GM23338 (cell line): ENCODE measurements around the gene MID1. TPM values are rescaled to one million over a fixed set of nuclear protein-coding genes. Genes with fewer than 3 reads are reported as not detected.

ENCODE experiments used
- ATAC-seq: fragments of 200-7000 bp; cut with Tn5 transposase; 3 replicates; pipeline ENCODE4 v1.9.1; 2020
- DNase-seq: peaks from one replicate; pipeline ENCODE4 v3.0.0-alpha.2; 2015; ENCODE audit warnings: low spot score
- H2AFZ ChIP-seq: fragments of 200-600 bp; sonication (generic); 2 replicates; pipeline ENCODE4 v1.8.0; 2016; ENCODE audit warnings: antibody characterized with exemption, mild to moderate bottlenecking, moderate library complexity
- H3F3A ChIP-seq: fragments of 200-600 bp; sonication (generic); replicated peaks from 2 replicates; pipeline ENCODE4 v1.8.0; 2017; ENCODE audit warnings: antibody characterized with exemption, mixed run types, low read depth
- H3K27ac ChIP-seq: fragments of 200-600 bp; sonication (generic); 2 replicates; pipeline ENCODE4 v1.6.1; 2016; ENCODE audit warnings: low read depth
- H3K27me3 ChIP-seq: fragments of 200-600 bp; sonication (generic); 2 replicates; pipeline ENCODE4 v1.8.0; 2016; ENCODE audit warnings: mild to moderate bottlenecking, mixed run types, moderate library complexity; ENCODE audit not compliant: insufficient read depth
- H3K36me3 ChIP-seq: fragments of 200-600 bp; sonication (generic); 2 replicates; pipeline ENCODE4 v1.8.0; 2016; ENCODE audit warnings: mild to moderate bottlenecking; ENCODE audit not compliant: insufficient read depth
- H3K4me1 ChIP-seq: fragments of 200-600 bp; sonication (generic); 2 replicates; pipeline ENCODE4 v1.8.0; 2016; ENCODE audit warnings: mild to moderate bottlenecking, moderate library complexity; ENCODE audit not compliant: insufficient read depth
- H3K4me2 ChIP-seq: fragments of 200-600 bp; sonication (generic); 2 replicates; pipeline ENCODE4 v1.7.1; 2017; ENCODE audit warnings: mixed run types
- H3K4me3 ChIP-seq: fragments of 200-600 bp; sonication (generic); 2 replicates; pipeline ENCODE4 v1.6.1; 2016; ENCODE audit warnings: mixed run types
- H3K79me2 ChIP-seq: fragments of 200-600 bp; sonication (generic); replicated peaks from 2 replicates; pipeline ENCODE4 v1.8.0; 2017; ENCODE audit warnings: mild to moderate bottlenecking; ENCODE audit not compliant: insufficient read depth
- H3K9me2 ChIP-seq: fragments of 200-600 bp; sonication (generic); 2 replicates; pipeline ENCODE4 v1.8.0; 2017; ENCODE audit not compliant: insufficient read depth
- H4K20me1 ChIP-seq: fragments of 200-600 bp; sonication (generic); replicated peaks from 2 replicates; pipeline ENCODE4 v1.8.0; 2017; ENCODE audit warnings: mild to moderate bottlenecking; ENCODE audit not compliant: insufficient read depth
- H3K27ac Mint-ChIP-seq: 2 replicates; pipeline ENCODE4 v1.8.0; 2020; ENCODE audit warnings: inconsistent platforms, mild to moderate bottlenecking, moderate library complexity, mixed read lengths
- H3K27me3 Mint-ChIP-seq: 3 replicates; pipeline ENCODE4 v1.8.0; 2022; ENCODE audit warnings: low read depth, mild to moderate bottlenecking, moderate library complexity, mixed read lengths, inconsistent platforms; ENCODE audit not compliant: insufficient read depth, poor library complexity
- H3K36me3 Mint-ChIP-seq: 3 replicates; pipeline ENCODE4 v1.8.0; 2021; ENCODE audit warnings: low read depth, mild to moderate bottlenecking, inconsistent platforms, moderate library complexity, mixed read lengths
- H3K4me1 Mint-ChIP-seq: 3 replicates; pipeline ENCODE4 v1.8.0; 2020; ENCODE audit warnings: mild to moderate bottlenecking, inconsistent platforms, mixed read lengths
- H3K4me3 Mint-ChIP-seq: 3 replicates; pipeline ENCODE4 v1.8.0; 2021; ENCODE audit warnings: moderate library complexity, mild to moderate bottlenecking, inconsistent platforms, mixed read lengths
- H3K9me3 Mint-ChIP-seq: 3 replicates; pipeline ENCODE4 v1.8.0; 2020; ENCODE audit warnings: moderate library complexity, mild to moderate bottlenecking, inconsistent platforms, mixed read lengths
- CREB1 ChIP-seq: fragments of 250-450 bp; sonication (Bioruptor Pico); IDR thresholded peaks from 2 replicates; pipeline ENCODE4 v1.5.0; 2020; ENCODE audit warnings: low read depth, mild to moderate bottlenecking, moderate library complexity
- EZH2 ChIP-seq: fragments of 200-600 bp; sonication (generic); IDR thresholded peaks from one replicate; pipeline ENCODE4 v1.8.0; 2017; ENCODE audit warnings: antibody characterized with exemption, mild to moderate bottlenecking, low read depth; ENCODE audit not compliant: unreplicated experiment
- EZH2phosphoT487 ChIP-seq: fragments of 200-600 bp; sonication (generic); IDR thresholded peaks from one replicate; pipeline ENCODE4 v1.8.1; 2018; ENCODE audit warnings: antibody characterized with exemption; ENCODE audit not compliant: unreplicated experiment
- JUNB ChIP-seq: IDR thresholded peaks from one replicate; pipeline ENCODE4 v1.6.1; 2016; ENCODE audit warnings: antibody characterized with exemption; ENCODE audit not compliant: unreplicated experiment
- NANOG ChIP-seq: IDR thresholded peaks from 2 replicates; pipeline ENCODE4 v1.6.1; 2016; ENCODE audit warnings: antibody characterized with exemption, borderline replicate concordance
- POLR2AphosphoS5 ChIP-seq: IDR thresholded peaks from 2 replicates; pipeline ENCODE4 v1.6.1; 2016; ENCODE audit warnings: antibody characterized with exemption, low read depth
- STAT1 ChIP-seq: IDR thresholded peaks from one replicate; pipeline ENCODE4 v1.6.1; 2016; ENCODE audit warnings: antibody characterized with exemption; ENCODE audit not compliant: unreplicated experiment
- ZNF114 ChIP-seq: fragments of 250-450 bp; sonication (Bioruptor Pico); IDR thresholded peaks from 2 replicates; pipeline ENCODE4 v1.5.0; 2020; ENCODE audit warnings: mild to moderate bottlenecking, moderate library complexity
- ZNF331 ChIP-seq: fragments of 250-450 bp; sonication (Bioruptor Pico); IDR thresholded peaks from 2 replicates; pipeline ENCODE4 v1.5.0; 2020; ENCODE audit warnings: low read depth, mild to moderate bottlenecking, moderate library complexity
- polyA plus RNA-seq: library from polyadenylated mRNA; unstranded; fragments of >200 nt; fragmentation: Nextera tagmentation; extraction: Ambion mirVana; gene quantifications from 2 replicates; pipeline ENCODE4 v1.2.1, GENCODE V29; 2016
- total RNA-seq: library from RNA; depleted of rRNA; stranded (reverse); fragments of >200 nt; shearing (Covaris generic); gene quantifications from 2 replicates; pipeline ENCODE4 v1.2.3, GENCODE V29; 2014
- TF ChIP-seq, protein P1 (sequence below), 2 experiments: fragments of 200-600 bp in 1 of 2; sonication (generic) in 1 of 2; conservative IDR thresholded peaks; 2 replicates each; pipeline versions ENCODE4 v1.5.1 to v1.6.1; 2016 to 2017; ENCODE audit warnings: antibody characterized with exemption in 2 of 2, low read depth in 2 of 2, mild to moderate bottlenecking in 2 of 2, moderate library complexity in 1 of 2
- TF ChIP-seq, protein P2 (sequence below): fragments of 250-450 bp; sonication (Bioruptor Pico); IDR thresholded peaks from 2 replicates; pipeline ENCODE4 v1.5.0; 2020; ENCODE audit warnings: mild to moderate bottlenecking, moderate library complexity
- TF ChIP-seq, protein P3 (sequence below): IDR thresholded peaks from one replicate; pipeline ENCODE4 v1.6.1; 2018; ENCODE audit warnings: antibody characterized with exemption; ENCODE audit not compliant: unreplicated experiment
- TF ChIP-seq, protein P4 (sequence below): IDR thresholded peaks from 2 replicates; pipeline ENCODE4 v1.6.1; 2016; ENCODE audit warnings: antibody characterized with exemption

Gene MID1
- total and polyA plus RNA-seq, 2 experiments from 2014 or later, result 27.2 to 39.3 TPM

DNA sequence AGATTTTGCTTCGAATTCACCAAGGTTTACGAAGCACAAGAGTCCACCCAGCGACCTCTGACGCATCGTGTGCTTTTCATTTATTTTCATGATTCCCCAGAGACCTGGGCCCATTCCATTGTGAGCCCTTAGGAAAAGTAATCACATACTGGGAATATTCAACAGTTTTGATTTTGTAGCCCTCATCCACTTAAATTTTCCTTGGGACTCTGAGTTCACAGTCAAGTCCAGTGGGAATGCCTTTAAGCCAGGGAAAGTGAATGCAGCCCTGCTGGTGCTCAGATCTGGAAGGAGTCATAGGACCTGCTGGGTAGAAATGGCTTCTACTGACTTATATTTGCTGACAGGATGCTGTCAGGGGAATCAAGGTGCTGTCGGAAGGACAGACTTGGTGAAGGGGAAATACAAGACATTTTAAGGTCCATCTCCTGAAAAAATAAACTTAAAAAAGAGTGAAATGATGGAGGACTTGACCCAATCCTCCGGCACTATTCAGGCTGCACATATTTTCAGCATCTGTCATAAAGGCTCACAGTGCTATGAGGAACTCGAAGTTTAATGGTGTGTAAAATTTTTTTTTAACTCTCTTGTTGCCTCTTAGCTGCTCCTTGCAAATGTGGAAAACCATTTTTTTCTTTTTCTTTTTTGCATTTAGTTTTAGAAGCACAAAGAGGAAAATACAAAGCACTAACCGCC is 204.9 kb downstream of the MID1 start:
- Histone ChIP-seq H3K9me2 (no peaks in the 10 kb centered on the region), H4K20me1 (no peaks in the 10 kb centered on the region), H3K27me3 (no peaks in the 10 kb centered on the region), H3K27ac (no peak overlapping the region), H2AFZ (no peak overlapping the region), H3K4me3 (no peak overlapping the region), H3K4me1 (no peaks in the 10 kb centered on the region), H3F3A (no peaks in the 10 kb centered on the region), H3K4me2 (no peak overlapping the region), H3K36me3 (no peaks in the 10 kb centered on the region), H3K79me2 (no peaks in the 10 kb centered on the region)
- TF ChIP-seq STAT1, result no peak
- no peak for TF ChIP-seq POLR2AphosphoS5
- no peak for TF ChIP-seq JUNB
- TF ChIP-seq, protein P1, sequence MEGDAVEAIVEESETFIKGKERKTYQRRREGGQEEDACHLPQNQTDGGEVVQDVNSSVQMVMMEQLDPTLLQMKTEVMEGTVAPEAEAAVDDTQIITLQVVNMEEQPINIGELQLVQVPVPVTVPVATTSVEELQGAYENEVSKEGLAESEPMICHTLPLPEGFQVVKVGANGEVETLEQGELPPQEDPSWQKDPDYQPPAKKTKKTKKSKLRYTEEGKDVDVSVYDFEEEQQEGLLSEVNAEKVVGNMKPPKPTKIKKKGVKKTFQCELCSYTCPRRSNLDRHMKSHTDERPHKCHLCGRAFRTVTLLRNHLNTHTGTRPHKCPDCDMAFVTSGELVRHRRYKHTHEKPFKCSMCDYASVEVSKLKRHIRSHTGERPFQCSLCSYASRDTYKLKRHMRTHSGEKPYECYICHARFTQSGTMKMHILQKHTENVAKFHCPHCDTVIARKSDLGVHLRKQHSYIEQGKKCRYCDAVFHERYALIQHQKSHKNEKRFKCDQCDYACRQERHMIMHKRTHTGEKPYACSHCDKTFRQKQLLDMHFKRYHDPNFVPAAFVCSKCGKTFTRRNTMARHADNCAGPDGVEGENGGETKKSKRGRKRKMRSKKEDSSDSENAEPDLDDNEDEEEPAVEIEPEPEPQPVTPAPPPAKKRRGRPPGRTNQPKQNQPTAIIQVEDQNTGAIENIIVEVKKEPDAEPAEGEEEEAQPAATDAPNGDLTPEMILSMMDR (conservative IDR thresholded peaks at IDR 0.05; ENCODE audit: low read depth in 2 of 2), result no peak
- TF ChIP-seq ZNF114 (CRISPR knock-in tag), result no peak
- TF ChIP-seq, protein P2, sequence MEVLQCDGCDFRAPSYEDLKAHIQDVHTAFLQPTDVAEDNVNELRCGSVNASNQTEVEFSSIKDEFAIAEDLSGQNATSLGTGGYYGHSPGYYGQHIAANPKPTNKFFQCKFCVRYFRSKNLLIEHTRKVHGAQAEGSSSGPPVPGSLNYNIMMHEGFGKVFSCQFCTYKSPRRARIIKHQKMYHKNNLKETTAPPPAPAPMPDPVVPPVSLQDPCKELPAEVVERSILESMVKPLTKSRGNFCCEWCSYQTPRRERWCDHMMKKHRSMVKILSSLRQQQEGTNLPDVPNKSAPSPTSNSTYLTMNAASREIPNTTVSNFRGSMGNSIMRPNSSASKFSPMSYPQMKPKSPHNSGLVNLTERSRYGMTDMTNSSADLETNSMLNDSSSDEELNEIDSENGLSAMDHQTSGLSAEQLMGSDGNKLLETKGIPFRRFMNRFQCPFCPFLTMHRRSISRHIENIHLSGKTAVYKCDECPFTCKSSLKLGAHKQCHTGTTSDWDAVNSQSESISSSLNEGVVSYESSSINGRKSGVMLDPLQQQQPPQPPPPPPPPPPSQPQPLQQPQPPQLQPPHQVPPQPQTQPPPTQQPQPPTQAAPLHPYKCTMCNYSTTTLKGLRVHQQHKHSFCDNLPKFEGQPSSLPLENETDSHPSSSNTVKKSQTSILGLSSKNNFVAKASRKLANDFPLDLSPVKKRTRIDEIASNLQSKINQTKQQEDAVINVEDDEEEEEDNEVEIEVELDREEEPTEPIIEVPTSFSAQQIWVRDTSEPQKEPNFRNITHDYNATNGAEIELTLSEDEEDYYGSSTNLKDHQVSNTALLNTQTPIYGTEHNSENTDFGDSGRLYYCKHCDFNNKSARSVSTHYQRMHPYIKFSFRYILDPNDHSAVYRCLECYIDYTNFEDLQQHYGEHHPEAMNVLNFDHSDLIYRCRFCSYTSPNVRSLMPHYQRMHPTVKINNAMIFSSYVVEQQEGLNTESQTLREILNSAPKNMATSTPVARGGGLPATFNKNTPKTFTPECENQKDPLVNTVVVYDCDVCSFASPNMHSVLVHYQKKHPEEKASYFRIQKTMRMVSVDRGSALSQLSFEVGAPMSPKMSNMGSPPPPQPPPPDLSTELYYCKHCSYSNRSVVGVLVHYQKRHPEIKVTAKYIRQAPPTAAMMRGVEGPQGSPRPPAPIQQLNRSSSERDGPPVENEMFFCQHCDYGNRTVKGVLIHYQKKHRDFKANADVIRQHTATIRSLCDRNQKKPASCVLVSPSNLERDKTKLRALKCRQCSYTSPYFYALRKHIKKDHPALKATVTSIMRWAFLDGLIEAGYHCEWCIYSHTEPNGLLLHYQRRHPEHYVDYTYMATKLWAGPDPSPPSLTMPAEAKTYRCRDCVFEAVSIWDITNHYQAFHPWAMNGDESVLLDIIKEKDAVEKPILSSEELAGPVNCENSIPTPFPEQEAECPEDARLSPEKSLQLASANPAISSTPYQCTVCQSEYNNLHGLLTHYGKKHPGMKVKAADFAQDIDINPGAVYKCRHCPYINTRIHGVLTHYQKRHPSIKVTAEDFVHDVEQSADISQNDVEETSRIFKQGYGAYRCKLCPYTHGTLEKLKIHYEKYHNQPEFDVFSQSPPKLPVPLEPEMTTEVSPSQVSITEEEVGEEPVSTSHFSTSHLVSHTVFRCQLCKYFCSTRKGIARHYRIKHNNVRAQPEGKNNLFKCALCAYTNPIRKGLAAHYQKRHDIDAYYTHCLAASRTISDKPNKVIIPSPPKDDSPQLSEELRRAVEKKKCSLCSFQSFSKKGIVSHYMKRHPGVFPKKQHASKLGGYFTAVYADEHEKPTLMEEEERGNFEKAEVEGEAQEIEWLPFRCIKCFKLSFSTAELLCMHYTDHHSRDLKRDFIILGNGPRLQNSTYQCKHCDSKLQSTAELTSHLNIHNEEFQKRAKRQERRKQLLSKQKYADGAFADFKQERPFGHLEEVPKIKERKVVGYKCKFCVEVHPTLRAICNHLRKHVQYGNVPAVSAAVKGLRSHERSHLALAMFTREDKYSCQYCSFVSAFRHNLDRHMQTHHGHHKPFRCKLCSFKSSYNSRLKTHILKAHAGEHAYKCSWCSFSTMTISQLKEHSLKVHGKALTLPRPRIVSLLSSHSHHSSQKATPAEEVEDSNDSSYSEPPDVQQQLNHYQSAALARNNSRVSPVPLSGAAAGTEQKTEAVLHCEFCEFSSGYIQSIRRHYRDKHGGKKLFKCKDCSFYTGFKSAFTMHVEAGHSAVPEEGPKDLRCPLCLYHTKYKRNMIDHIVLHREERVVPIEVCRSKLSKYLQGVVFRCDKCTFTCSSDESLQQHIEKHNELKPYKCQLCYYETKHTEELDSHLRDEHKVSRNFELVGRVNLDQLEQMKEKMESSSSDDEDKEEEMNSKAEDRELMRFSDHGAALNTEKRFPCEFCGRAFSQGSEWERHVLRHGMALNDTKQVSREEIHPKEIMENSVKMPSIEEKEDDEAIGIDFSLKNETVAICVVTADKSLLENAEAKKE (CRISPR knock-in tag), result no peak
- TF ChIP-seq, protein P3, sequence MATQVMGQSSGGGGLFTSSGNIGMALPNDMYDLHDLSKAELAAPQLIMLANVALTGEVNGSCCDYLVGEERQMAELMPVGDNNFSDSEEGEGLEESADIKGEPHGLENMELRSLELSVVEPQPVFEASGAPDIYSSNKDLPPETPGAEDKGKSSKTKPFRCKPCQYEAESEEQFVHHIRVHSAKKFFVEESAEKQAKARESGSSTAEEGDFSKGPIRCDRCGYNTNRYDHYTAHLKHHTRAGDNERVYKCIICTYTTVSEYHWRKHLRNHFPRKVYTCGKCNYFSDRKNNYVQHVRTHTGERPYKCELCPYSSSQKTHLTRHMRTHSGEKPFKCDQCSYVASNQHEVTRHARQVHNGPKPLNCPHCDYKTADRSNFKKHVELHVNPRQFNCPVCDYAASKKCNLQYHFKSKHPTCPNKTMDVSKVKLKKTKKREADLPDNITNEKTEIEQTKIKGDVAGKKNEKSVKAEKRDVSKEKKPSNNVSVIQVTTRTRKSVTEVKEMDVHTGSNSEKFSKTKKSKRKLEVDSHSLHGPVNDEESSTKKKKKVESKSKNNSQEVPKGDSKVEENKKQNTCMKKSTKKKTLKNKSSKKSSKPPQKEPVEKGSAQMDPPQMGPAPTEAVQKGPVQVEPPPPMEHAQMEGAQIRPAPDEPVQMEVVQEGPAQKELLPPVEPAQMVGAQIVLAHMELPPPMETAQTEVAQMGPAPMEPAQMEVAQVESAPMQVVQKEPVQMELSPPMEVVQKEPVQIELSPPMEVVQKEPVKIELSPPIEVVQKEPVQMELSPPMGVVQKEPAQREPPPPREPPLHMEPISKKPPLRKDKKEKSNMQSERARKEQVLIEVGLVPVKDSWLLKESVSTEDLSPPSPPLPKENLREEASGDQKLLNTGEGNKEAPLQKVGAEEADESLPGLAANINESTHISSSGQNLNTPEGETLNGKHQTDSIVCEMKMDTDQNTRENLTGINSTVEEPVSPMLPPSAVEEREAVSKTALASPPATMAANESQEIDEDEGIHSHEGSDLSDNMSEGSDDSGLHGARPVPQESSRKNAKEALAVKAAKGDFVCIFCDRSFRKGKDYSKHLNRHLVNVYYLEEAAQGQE, result no peak
- TF ChIP-seq NANOG, result no peak
- TF ChIP-seq EZH2phosphoT487, result no peak
- TF ChIP-seq EZH2, result no peak
- no peak for TF ChIP-seq ZNF331 (CRISPR knock-in tag)
- no peak for TF ChIP-seq CREB1 (CRISPR knock-in tag)
- TF ChIP-seq, protein P4, sequence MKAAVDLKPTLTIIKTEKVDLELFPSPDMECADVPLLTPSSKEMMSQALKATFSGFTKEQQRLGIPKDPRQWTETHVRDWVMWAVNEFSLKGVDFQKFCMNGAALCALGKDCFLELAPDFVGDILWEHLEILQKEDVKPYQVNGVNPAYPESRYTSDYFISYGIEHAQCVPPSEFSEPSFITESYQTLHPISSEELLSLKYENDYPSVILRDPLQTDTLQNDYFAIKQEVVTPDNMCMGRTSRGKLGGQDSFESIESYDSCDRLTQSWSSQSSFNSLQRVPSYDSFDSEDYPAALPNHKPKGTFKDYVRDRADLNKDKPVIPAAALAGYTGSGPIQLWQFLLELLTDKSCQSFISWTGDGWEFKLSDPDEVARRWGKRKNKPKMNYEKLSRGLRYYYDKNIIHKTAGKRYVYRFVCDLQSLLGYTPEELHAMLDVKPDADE, result no peak
- DNase-seq (no peak), ATAC-seq (no peak)
- Mint-ChIP-seq H3K4me3 (no peak overlapping the region), H3K36me3 (no peaks in the 10 kb centered on the region), H3K27me3 (peaks cover 2% of the 10 kb centered on the region), H3K9me3 (no peaks in the 10 kb centered on the region), H3K4me1 (peaks cover 6% of the 10 kb centered on the region; the same call in 2 of the 3 replicates), H3K27ac (no peak overlapping the region)
